Body of pancreas (tissue), 4 donors: ENCODE results near the gene BCL6B.

Source experiments
- CTCF ChIP-seq, 7 experiments: fragments of 450-650 bp in 4 of 7; fragments of 200-600 bp in 3 of 7; sonication (generic) in 3 of 7; IDR thresholded peaks; one replicate each; pipeline ENCODE4 v1.5.1; 2016 to 2019; ENCODE audit warnings: antibody characterized with exemption in 7 of 7
- POLR2A ChIP-seq, 3 donors: fragments of 450-650 bp; IDR thresholded peaks; one replicate each; pipeline ENCODE4 v1.6.1; 2016; ENCODE audit warnings: antibody characterized with exemption in 3 of 3, mild to moderate bottlenecking in 2 of 3

- no peak for TF ChIP-seq CTCF (IDR thresholded peaks at IDR 0.05)
- TF ChIP-seq POLR2A (IDR thresholded peaks at IDR 0.05): no peak
Measured at GRCh38 chr17:7029659-7030058, 6.8 kb downstream of the BCL6B start.
